Left colon (tissue), 2 donors: ENCODE data around the gene KLF7. TPM values are rescaled to one million over a fixed set of nuclear protein-coding genes. Genes with fewer than 3 reads are reported as not detected.
A peak's percentile ranks its signal among the peaks of the same experiment; 100 is the strongest.

Experiments used
- ATAC-seq: fragments of 200-7000 bp; cut with Tn5 transposase; one replicate; pipeline ENCODE4 v1.9.1; 2020; ENCODE audit warnings: mild to moderate bottlenecking, moderate library complexity
- DNase-seq, 2 donors: peaks; one replicate each; pipeline ENCODE4 v3.0.0-alpha.2; 2020
- intact Hi-C, 2 donors: fragments of 100-400 bp; cut with DNase I in 1 of 2; cut with micrococcal nuclease in 1 of 2; formaldehyde crosslinking; loops; one replicate each; pipeline versions ENCODE4 v1.11.2 to v1.14.0; 2022; cut with DNase I, micrococcal nuclease
- total RNA-seq, 2 donors: library from RNA; stranded (reverse); fragmentation: NEBNext Ultra II Directional; extraction: Animal tissue kit (Norgen Biotek cat#: 25700); gene quantifications; one replicate each; pipeline ENCODE4 v1.2.1, GENCODE V29; 2021
- donor health status: DM: no; HTN: no; CAD: no.
- donor health status: DM: yes; HTN: yes; CAD: no.

Gene KLF7
- total RNA-seq, 2 donors from 2014 or later = 5.4 to 7.5 TPM

GRCh38 chr2:207111757-207112156 lies 54.0 kb downstream of the KLF7 start:
- DNase-seq (no peak), ATAC-seq (no peak)
- intact Hi-C loops = no loop called here

GRCh38 chr2:207110715-207111114 lies 55.0 kb downstream of the KLF7 start:
- DNase-seq (no peak), ATAC-seq (no peak)
- intact Hi-C loops = no loop called here

- no peak for ATAC-seq
- DNase-seq = no peak
- intact Hi-C loops = no loop called here
Measured at GRCh38 chr2:207110310-207110709, 55.4 kb downstream of the KLF7 start.

GRCh38 chr2:207109768-207110167 lies 56.0 kb downstream of the KLF7 start:
- intact Hi-C loops = no loop called here
- DNase-seq (no peak), ATAC-seq (no peak)

- ATAC-seq (no peak), DNase-seq (no peak)
- intact Hi-C loops = no loop called here
Measured at GRCh38 chr2:207108440-207108839, 57.3 kb downstream of the KLF7 start.

DNA sequence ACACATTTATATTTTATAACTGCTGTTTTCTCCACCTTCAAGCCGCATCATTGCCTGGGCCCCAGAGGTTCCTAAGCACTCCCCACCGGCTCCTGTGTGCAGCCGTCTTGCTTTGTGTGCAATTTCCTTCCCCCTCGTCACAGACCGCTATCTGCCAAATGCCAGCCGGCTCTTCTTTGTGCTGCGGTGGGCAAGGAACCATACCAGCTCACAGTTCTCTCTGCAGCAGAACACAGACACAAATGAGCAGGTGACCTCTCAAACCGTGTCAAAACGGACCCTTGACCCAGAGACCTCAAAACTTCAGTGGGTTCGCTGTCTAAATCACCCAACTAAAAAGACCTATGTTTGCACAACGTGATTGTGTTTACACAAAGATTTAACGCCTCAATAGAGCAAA lies 58.2 kb downstream of the KLF7 start:
- no peak for ATAC-seq
- DNase-seq = peak in 1 of 2 donors; percentile 5
- intact Hi-C loops = no loop called here

- DNase-seq (no peak), ATAC-seq (no peak)
- intact Hi-C loops = no loop called here
Measured at GRCh38 chr2:207107131-207107530, 58.6 kb downstream of the KLF7 start.

- intact Hi-C loops = no loop called here
- ATAC-seq = no peak
- DNase-seq = no peak
Measured at GRCh38 chr2:207103132-207103531, 62.6 kb downstream of the KLF7 start.

GRCh38 chr2:207101984-207102383 lies 63.8 kb downstream of the KLF7 start:
- intact Hi-C loops = no loop called here
- DNase-seq (no peak), ATAC-seq (no peak)

GRCh38 chr2:207097278-207097677 lies 68.5 kb downstream of the KLF7 start:
- DNase-seq (no peak), ATAC-seq (no peak)
- intact Hi-C loops = no loop called here

DNA sequence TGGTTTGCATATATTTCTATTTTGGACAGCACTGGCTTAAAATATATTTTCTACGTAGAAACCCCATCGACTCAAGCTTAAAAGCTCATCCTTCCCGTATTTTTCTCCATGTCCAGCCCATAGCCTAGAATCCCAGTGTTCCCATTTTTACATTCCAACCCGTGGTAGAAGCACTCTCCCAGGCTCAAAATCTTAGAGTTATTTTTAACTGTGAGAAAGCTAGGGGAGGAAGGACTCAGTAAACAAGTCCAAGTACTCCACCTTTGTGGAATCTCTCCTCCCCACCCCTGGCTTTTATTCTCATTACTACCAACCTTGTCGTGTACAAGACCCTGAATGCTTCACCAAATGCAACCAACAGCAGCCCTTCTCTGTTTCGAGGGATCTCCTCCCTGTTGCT lies 69.8 kb downstream of the KLF7 start:
- DNase-seq (no peak), ATAC-seq (no peak)
- intact Hi-C loops = no loop called here

DNA sequence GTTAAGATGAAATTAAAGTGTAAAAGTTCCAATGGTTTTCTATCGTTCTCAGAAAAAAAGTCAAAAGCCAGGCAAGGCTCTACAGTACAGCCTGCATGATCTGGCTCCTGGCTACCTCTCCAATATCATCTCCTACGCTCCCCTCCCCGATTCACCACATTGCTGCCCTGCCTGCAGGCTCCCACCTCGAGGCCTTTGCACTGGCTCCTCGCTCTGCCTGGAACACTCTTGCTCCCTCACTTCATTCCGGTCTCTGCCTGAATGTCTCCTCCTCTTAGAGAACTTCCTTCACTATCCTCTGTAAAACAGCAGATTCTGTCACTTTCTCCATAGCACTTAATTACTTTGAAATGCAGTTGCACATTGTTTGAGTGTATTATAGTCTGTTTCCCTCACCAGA lies 72.5 kb downstream of the KLF7 start:
- intact Hi-C loops = no loop called here
- no peak for DNase-seq
- ATAC-seq = no peak

DNA sequence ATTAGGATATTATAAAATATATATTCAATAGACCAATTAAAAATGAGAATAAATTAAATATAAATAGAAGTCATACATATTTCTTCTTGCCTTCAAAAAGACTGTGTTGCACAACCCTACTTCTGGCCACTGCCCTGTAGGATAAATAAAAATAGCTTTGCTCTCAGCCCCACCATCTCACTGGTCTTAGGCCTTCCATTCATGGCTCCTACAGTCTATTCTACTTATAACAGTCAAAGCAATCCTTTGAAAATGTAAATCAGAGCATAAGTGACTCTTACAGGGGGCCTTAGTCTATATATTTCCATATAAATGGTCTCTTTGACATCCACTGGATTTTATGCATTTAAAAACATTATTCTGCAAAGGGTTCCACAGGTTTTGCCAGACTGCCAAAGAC lies 72.9 kb downstream of the KLF7 start:
- DNase-seq (no peak), ATAC-seq (no peak)
- intact Hi-C loops = no loop called here

DNA sequence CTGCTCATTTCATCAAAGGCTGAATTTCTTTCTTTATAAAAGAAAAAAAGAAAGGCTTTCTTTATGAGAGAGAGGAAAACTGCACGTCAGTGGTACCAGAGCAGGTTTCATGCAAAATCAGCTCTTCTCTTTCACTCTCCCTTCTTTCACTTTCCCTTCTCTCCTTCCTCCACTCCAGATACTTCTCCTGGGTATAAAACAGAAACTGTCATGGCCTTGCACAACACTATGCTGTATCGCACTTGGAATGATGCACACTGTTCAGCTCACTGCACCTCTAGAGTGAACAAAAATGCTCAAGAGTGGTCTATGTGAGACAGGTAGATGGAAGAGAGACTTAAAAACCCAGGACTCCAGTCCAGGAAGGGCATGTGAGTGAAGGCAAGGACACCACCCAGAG lies 73.8 kb downstream of the KLF7 start:
- DNase-seq (no peak), ATAC-seq (no peak)
- intact Hi-C loops = no loop called here

- DNase-seq (no peak), ATAC-seq (no peak)
- intact Hi-C loops = no loop called here
Measured at GRCh38 chr2:207091176-207091575, 74.6 kb downstream of the KLF7 start.

DNA sequence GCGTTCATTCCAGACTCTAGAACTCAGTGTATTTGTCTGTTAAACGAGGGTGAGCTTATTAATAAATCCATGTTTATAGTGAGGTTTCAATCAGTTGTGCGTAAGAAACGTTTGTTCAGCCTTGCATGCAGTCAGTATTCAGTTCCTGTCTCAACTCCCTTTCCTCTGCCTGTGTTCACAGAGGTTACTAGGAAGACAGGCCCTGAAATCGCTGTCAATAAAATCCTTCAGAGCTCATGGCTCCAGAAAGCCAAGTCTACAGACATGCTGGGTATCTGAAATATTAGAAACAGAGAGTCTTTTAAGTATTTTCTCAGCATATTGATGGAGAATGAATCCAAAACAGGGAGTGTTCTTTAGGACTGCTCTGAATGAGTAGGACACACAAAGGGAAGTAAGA lies 75.4 kb downstream of the KLF7 start:
- intact Hi-C loops = no loop called here
- no peak for ATAC-seq
- DNase-seq = no peak

DNA sequence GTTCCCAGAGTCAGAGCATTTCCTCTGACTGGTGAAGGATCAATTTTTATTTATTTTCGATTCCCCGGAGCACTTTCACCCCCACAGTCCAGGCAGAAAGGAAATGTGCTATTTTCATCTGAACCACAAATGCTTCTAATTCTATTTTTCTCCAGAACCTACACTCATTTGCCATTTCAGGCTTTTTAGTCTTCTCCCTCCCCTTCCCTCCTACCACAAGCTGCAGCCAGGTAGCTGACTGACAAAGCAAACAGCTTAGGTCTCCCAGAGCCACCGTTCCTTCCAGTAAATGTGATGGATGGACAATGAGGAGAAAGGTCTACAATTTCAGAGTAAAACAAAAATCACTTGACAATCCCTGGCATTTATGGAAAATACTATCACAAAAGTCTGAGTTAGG lies 76.9 kb downstream of the KLF7 start:
- DNase-seq = no peak
- no peak for ATAC-seq
- intact Hi-C loops = no loop called here

DNA sequence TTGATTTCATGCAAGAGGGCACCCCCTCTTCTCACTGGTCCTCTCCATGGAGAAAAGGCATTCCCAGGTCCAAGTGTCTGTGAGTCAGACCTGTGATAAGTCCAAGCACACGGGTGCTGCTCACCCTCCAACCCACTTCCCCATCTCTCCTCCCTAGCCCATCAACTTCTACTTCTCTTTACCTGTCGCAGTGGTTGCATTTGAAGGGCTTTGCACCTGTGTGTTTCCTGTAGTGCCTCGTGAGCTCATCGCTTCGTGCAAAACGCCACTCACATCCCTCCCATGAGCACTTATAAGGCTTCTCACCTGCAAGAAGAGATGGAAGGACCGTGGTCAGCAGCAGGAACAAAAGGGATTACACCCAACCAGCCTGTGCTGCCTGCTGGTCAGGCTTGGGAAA lies 77.5 kb downstream of the KLF7 start:
- DNase-seq = no peak
- intact Hi-C loops = no loop called here
- no peak for ATAC-seq

- no peak for DNase-seq
- intact Hi-C loops = no loop called here
- ATAC-seq = no peak
Measured at GRCh38 chr2:207087046-207087902, 78.5 kb downstream of the KLF7 start.

GRCh38 chr2:207086136-207086535 lies 79.6 kb downstream of the KLF7 start:
- DNase-seq = no peak
- intact Hi-C loops = no loop called here
- ATAC-seq = no peak

DNA sequence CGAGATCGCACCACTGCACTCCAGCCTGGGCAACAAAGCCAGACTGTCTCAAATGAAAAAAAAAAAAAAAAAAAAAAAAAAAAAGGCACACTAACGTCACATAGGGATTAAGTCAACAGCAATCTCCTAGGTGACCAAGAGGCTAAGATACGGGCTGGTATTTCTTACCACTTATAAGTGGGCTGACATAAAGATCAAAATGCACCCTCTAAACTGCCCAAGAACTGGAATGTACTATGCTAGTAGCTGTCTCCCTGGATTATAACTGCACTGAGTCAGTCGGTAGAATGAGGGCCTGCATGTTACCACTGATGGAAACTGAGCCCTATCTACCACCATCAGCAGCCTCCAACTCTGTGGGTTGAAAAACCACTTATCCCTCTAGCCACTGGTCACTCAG lies 80.6 kb downstream of the KLF7 start:
- intact Hi-C loops = no loop called here
- ATAC-seq (no peak), DNase-seq (no peak)
